K562 (cell line): Measurements from ENCODE around the gene SERPINA1. TPM values are rescaled to one million over a fixed set of nuclear protein-coding genes. Genes with fewer than 3 reads are reported as not detected.

ENCODE experiments used
- FOXO4 ChIP-seq: fragments of 450-650 bp; formaldehyde crosslinking; IDR thresholded peaks from 2 replicates; pipeline ENCODE4 v1.4.0; 2020; ENCODE audit warnings: mild to moderate bottlenecking, moderate library complexity
- HOMEZ ChIP-seq: fragments of 250-450 bp; sonication (Bioruptor Pico); IDR thresholded peaks from 2 replicates; pipeline ENCODE4 v1.4.0; 2020; ENCODE audit warnings: mild to moderate bottlenecking, moderate library complexity
- SREBF1 ChIP-seq: fragments of 150-350 bp; IDR thresholded peaks from 2 replicates; pipeline ENCODE4 v1.6.1; 2014; ENCODE audit warnings: antibody characterized with exemption, low read depth, low read length, borderline replicate concordance
- ZBTB12 ChIP-seq: fragments of 250-450 bp; sonication (Bioruptor Pico); IDR thresholded peaks from 2 replicates; pipeline ENCODE4 v1.4.0; 2020
- ZNF318 ChIP-seq, 2 experiments: fragments of 450-650 bp; IDR thresholded peaks; 2 replicates each; pipeline ENCODE4 v1.6.1; 2016; ENCODE audit warnings: mild to moderate bottlenecking in 2 of 2, borderline replicate concordance in 1 of 2, low read depth in 1 of 2, moderate library complexity in 1 of 2
- ZNF408 ChIP-seq: fragments of 250-450 bp; sonication (Bioruptor Pico); IDR thresholded peaks from 2 replicates; pipeline ENCODE4 v1.4.0; 2020; ENCODE audit warnings: low read depth, mild to moderate bottlenecking, moderate library complexity
- ZNF785 ChIP-seq: fragments of 250-450 bp; sonication (Bioruptor Pico); IDR thresholded peaks from 2 replicates; pipeline ENCODE4 v1.4.0; 2020; ENCODE audit warnings: mild to moderate bottlenecking
- polyA plus RNA-seq, 8 experiments: library from polyadenylated mRNA; depleted of rRNA in 4 of 8; stranded (reverse) in 5 of 8; unstranded in 3 of 8; fragments of >200 nt; fragmentation: Nextera tagmentation in 2 of 8; fragmentation: Illumina TruSeq in 1 of 8; extraction: Ambion mirVana in 2 of 8; extraction: Trizol in 1 of 8; gene quantifications; 2 replicates each; pipeline versions ENCODE4 v1.2.1 to v1.2.3, GENCODE V29; 2011 to 2014; ENCODE audit warnings: inconsistent platforms in 1 of 8, missing spikeins in 1 of 8
- total RNA-seq, 7 experiments: library from RNA; depleted of rRNA in 6 of 7; stranded (reverse); fragments of >200 nt in 6 of 7; fragmentation: Illumina TruSeq in 2 of 7; extraction: Trizol in 2 of 7; gene quantifications; 2 replicates each; pipeline versions ENCODE4 v1.2.1 to v1.2.3, GENCODE V29; 2011 to 2021; ENCODE audit warnings: low replicate concordance in 1 of 7

Gene SERPINA1
- total and polyA plus RNA-seq, 9 of the 15 experiments (the other 6 are each of a cell fraction or from before 2014, with no cell fraction given) = 4.1 TPM; not detected in 8

GRCh38 chr14:94334872-94335271, 53.5 kb downstream of the SERPINA1 start (continued):
- TF ChIP-seq ZNF318 (IDR thresholded peaks at IDR 0.05; ENCODE audit: borderline replicate concordance in 1 of 2, low read depth in 1 of 2) = no peak
- no peak for TF ChIP-seq ZBTB12 (CRISPR knock-in tag)
- TF ChIP-seq HOMEZ (CRISPR knock-in tag) = no peak
- TF ChIP-seq SREBF1 = no peak
- no peak for TF ChIP-seq ZNF785 (CRISPR knock-in tag)
- no peak for TF ChIP-seq ZNF408
- no peak for TF ChIP-seq FOXO4
